GM12878 (cell line): ENCODE results near the gene OLFML2A.

Experiments
- CEBPB ChIP-seq, 2 experiments: fragments of 150-350 bp in 1 of 2; IDR thresholded peaks; 2 replicates each; pipeline ENCODE4 v1.6.1; 2012 to 2014; ENCODE audit warnings: low read depth in 2 of 2, low read length in 2 of 2, borderline replicate concordance in 1 of 2, inconsistent platforms in 1 of 2
- ESRRA ChIP-seq: IDR thresholded peaks from 2 replicates; pipeline ENCODE4 v1.6.1; 2012; ENCODE audit warnings: mild to moderate bottlenecking, low read length, improper control_type of control experiment
- MAX ChIP-seq: IDR thresholded peaks from 2 replicates; pipeline ENCODE4 v1.6.1; 2012; ENCODE audit warnings: low read depth, low read length, improper control_type of control experiment
- POLR2A ChIP-seq: IDR thresholded peaks from 2 replicates; pipeline ENCODE4 v1.6.1; 2011; ENCODE audit warnings: low read depth, mild to moderate bottlenecking, low read length
- RFX5 ChIP-seq: IDR thresholded peaks from 2 replicates; pipeline ENCODE4 v1.6.1; 2011; ENCODE audit warnings: low read depth, low read length, improper control_type of control experiment
- TCF12 ChIP-seq: IDR thresholded peaks from 2 replicates; pipeline ENCODE4 v1.6.1; 2011; ENCODE audit warnings: low read depth, mild to moderate bottlenecking, low read length
- YY1 ChIP-seq: IDR thresholded peaks from 2 replicates; pipeline ENCODE4 v1.6.1; 2011; ENCODE audit warnings: low read depth, mild to moderate bottlenecking, low read length
- ZBTB40 ChIP-seq: fragments of 450-650 bp; IDR thresholded peaks from 2 replicates; pipeline ENCODE4 v1.6.1; 2016; ENCODE audit warnings: mild to moderate bottlenecking, moderate library complexity, borderline replicate concordance
- ZNF384 ChIP-seq: IDR thresholded peaks from 2 replicates; pipeline ENCODE4 v1.6.1; 2012; ENCODE audit warnings: low read depth, mild to moderate bottlenecking, low read length, improper control_type of control experiment, borderline replicate concordance
- TF ChIP-seq, protein P1 (sequence below), 3 experiments: IDR thresholded peaks in 2 of 3; conservative IDR thresholded peaks in 1 of 3; 2 replicates each; pipeline ENCODE4 v1.5.1; 2011; ENCODE audit warnings: low read depth in 3 of 3, low read length in 3 of 3, mild to moderate bottlenecking in 3 of 3, control low read depth in 2 of 3, moderate library complexity in 2 of 3, inconsistent platforms in 1 of 3, mixed read lengths in 1 of 3; ENCODE audit not compliant: control insufficient read depth in 2 of 3, insufficient read depth in 1 of 3; ENCODE audit errors: extremely low read depth in 1 of 3

DNA sequence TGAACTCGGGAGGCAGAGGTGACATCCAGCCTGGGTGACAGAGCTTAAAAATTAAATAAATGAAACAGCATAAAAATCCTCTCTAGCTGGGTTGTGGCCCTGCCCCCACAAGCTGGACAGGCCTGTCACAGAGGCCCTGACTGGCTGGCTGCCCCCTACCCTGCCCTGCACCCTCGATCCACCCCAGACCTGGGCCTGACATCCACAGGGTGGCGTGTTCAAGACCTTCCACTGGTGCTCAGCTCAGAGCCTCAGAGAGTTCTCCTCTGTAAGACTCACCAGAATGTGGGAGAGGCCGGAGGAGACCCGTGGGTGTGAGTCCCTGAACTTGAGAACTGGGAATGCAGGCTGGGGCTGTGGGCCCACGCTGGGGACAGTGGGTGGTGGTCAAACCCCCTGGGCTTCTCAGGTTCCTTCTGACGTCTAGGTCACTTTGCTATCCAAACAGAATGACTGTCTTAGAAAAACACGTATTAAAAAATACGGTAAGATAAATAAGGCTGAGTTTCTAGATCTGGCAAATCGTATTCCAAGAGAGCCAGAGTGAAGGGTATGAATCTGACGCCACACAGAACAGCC, 66.6 kb downstream of the OLFML2A start:
- TF ChIP-seq CEBPB (IDR thresholded peaks at IDR 0.05; ENCODE audit: borderline replicate concordance in 1 of 2, low read depth in 2 of 2, low read length in 2 of 2) (no peak), TCF12 (no peak), ZBTB40 (no peak), RFX5 (no peak), ZNF384 (no peak), POLR2A (no peak), MAX (no peak), YY1 (no peak), ESRRA (no peak)
- TF ChIP-seq, protein P1, sequence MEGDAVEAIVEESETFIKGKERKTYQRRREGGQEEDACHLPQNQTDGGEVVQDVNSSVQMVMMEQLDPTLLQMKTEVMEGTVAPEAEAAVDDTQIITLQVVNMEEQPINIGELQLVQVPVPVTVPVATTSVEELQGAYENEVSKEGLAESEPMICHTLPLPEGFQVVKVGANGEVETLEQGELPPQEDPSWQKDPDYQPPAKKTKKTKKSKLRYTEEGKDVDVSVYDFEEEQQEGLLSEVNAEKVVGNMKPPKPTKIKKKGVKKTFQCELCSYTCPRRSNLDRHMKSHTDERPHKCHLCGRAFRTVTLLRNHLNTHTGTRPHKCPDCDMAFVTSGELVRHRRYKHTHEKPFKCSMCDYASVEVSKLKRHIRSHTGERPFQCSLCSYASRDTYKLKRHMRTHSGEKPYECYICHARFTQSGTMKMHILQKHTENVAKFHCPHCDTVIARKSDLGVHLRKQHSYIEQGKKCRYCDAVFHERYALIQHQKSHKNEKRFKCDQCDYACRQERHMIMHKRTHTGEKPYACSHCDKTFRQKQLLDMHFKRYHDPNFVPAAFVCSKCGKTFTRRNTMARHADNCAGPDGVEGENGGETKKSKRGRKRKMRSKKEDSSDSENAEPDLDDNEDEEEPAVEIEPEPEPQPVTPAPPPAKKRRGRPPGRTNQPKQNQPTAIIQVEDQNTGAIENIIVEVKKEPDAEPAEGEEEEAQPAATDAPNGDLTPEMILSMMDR (IDR thresholded peaks at IDR 0.05 in 2 of 3, conservative IDR thresholded peaks at IDR 0.05 in 1 of 3; ENCODE audit: control insufficient read depth in 2 of 3, extremely low read depth in 1 of 3, insufficient read depth in 1 of 3, low read depth in 3 of 3, low read length in 3 of 3): no peak
